H9 (cell line): ENCODE results near the gene LRPAP1. TPM values are rescaled to one million over a fixed set of nuclear protein-coding genes. Genes with fewer than 3 reads are reported as not detected.

Experiments used
- DNase-seq: peaks from one replicate; pipeline ENCODE4 v3.0.0-alpha.2; 2017
- H2AFZ ChIP-seq: one replicate; pipeline ENCODE4 v1.6.1; 2013; ENCODE audit warnings: mild to moderate bottlenecking, low read length, control low read depth, moderate library complexity
- H2AK5ac ChIP-seq: 2 replicates; pipeline ENCODE4 v1.6.1; 2013; ENCODE audit warnings: low read length, control low read depth, mixed read lengths; ENCODE audit not compliant: insufficient read length
- H2BK120ac ChIP-seq: one replicate; pipeline ENCODE4 v1.6.1; 2013; ENCODE audit warnings: low read depth, mild to moderate bottlenecking, low read length, control low read depth, inconsistent platforms; ENCODE audit not compliant: poor library complexity, severe bottlenecking
- H2BK12ac ChIP-seq: 2 replicates; pipeline ENCODE4 v1.6.1; 2013; ENCODE audit warnings: low read length, control low read depth, mixed read lengths, low read depth; ENCODE audit not compliant: insufficient read length
- H2BK15ac ChIP-seq: 2 replicates; pipeline ENCODE4 v1.6.1; 2013; ENCODE audit warnings: low read depth, low read length, control low read depth
- H2BK20ac ChIP-seq: one replicate; pipeline ENCODE4 v1.6.1; 2013; ENCODE audit warnings: low read depth, mild to moderate bottlenecking, low read length, control low read depth, inconsistent platforms; ENCODE audit not compliant: poor library complexity, severe bottlenecking
- H2BK5ac ChIP-seq: 2 replicates; pipeline ENCODE4 v1.6.1; 2013; ENCODE audit warnings: low read length, control low read depth, mixed read lengths; ENCODE audit not compliant: insufficient read length
- H3K14ac ChIP-seq: 2 replicates; pipeline ENCODE4 v1.6.1; 2013; ENCODE audit warnings: low read length, control low read depth; ENCODE audit not compliant: insufficient read depth
- H3K18ac ChIP-seq: 2 replicates; pipeline ENCODE4 v1.6.1; 2013; ENCODE audit warnings: low read depth, mild to moderate bottlenecking, mixed read lengths, low read length, control low read depth; ENCODE audit not compliant: insufficient read length
- H3K23ac ChIP-seq: 2 replicates; pipeline ENCODE4 v1.6.1; 2013; ENCODE audit warnings: low read length, control low read depth, mixed read lengths, low read depth; ENCODE audit not compliant: insufficient read length
- H3K23me2 ChIP-seq: 2 replicates; pipeline ENCODE4 v1.6.1; 2013; ENCODE audit warnings: low read depth, mild to moderate bottlenecking, mixed read lengths, low read length, control low read depth; ENCODE audit not compliant: insufficient read length, poor library complexity, severe bottlenecking
- H3K27ac ChIP-seq: 2 replicates; pipeline ENCODE4 v1.5.1; 2013; ENCODE audit warnings: low read length, control low read depth, mixed read lengths, low read depth; ENCODE audit not compliant: insufficient read length
- H3K27me3 ChIP-seq: 2 replicates; pipeline ENCODE4 v1.6.1; 2013; ENCODE audit warnings: low read length, control low read depth, inconsistent platforms; ENCODE audit not compliant: insufficient read depth
- H3K4ac ChIP-seq: 2 replicates; pipeline ENCODE4 v1.6.1; 2013; ENCODE audit warnings: low read depth, mild to moderate bottlenecking, control low read depth, inconsistent platforms, low read length, moderate library complexity
- H3K4me1 ChIP-seq: 2 replicates; pipeline ENCODE4 v1.6.1; 2013; ENCODE audit warnings: low read length, control low read depth, inconsistent platforms; ENCODE audit not compliant: insufficient read depth
- H3K4me2 ChIP-seq: 2 replicates; pipeline ENCODE4 v1.6.1; 2013; ENCODE audit warnings: low read length, control low read depth, mixed read lengths; ENCODE audit not compliant: insufficient read length, insufficient read depth
- H3K56ac ChIP-seq: 2 replicates; pipeline ENCODE4 v1.6.1; 2013; ENCODE audit warnings: low read depth, mild to moderate bottlenecking, mixed read lengths, low read length, control low read depth; ENCODE audit not compliant: insufficient read length
- H3K79me1 ChIP-seq: 2 replicates; pipeline ENCODE4 v1.6.1; 2013; ENCODE audit warnings: low read depth, mild to moderate bottlenecking, moderate library complexity, low read length, control low read depth, inconsistent platforms; ENCODE audit not compliant: insufficient read depth, poor library complexity, severe bottlenecking
- H3K79me2 ChIP-seq: 2 replicates; pipeline ENCODE4 v1.6.1; 2013; ENCODE audit warnings: low read length, control low read depth, inconsistent platforms; ENCODE audit not compliant: insufficient read depth
- H3K9ac ChIP-seq: 2 replicates; pipeline ENCODE4 v1.6.1; 2013; ENCODE audit warnings: low read length, control low read depth, mixed read lengths; ENCODE audit not compliant: insufficient read length; ENCODE audit errors: extremely low read depth
- H3K9me3 ChIP-seq: one replicate; pipeline ENCODE4 v1.6.1; 2013; ENCODE audit warnings: low read depth, low read length, inconsistent platforms; ENCODE audit not compliant: control insufficient read depth
- H3T11ph ChIP-seq: one replicate; pipeline ENCODE4 v1.6.1; 2013; ENCODE audit warnings: mild to moderate bottlenecking, low read length, control low read depth, inconsistent platforms
- H4K20me1 ChIP-seq: one replicate; pipeline ENCODE4 v1.6.1; 2013; ENCODE audit not compliant: control insufficient read depth, insufficient read length, insufficient read depth
- H4K5ac ChIP-seq: 2 replicates; pipeline ENCODE4 v1.6.1; 2013; ENCODE audit warnings: low read depth, mild to moderate bottlenecking, mixed read lengths, low read length, control low read depth; ENCODE audit not compliant: insufficient read length
- H4K8ac ChIP-seq: replicated peaks from 2 replicates; pipeline ENCODE4 v1.6.1; 2013; ENCODE audit warnings: low read length, control low read depth, mixed read lengths, low read depth; ENCODE audit not compliant: insufficient read length
- H4K91ac ChIP-seq: 2 replicates; pipeline ENCODE4 v1.6.1; 2013; ENCODE audit warnings: low read depth, mild to moderate bottlenecking, moderate library complexity, mixed read lengths, low read length, control low read depth; ENCODE audit not compliant: insufficient read length
- H3K27ac Mint-ChIP-seq, 3 experiments: 2 replicates in 2 of 3; 3 replicates in 1 of 3; pipeline ENCODE4 v1.8.0; 2020 to 2021; ENCODE audit warnings: mixed read lengths in 3 of 3, mild to moderate bottlenecking in 1 of 3, moderate library complexity in 1 of 3
- H3K27me3 Mint-ChIP-seq: 2 replicates; pipeline ENCODE4 v1.8.0; 2021; ENCODE audit warnings: low read depth, mild to moderate bottlenecking, moderate library complexity, mixed read lengths
- H3K36me3 Mint-ChIP-seq, 3 experiments: 2 replicates in 2 of 3; 3 replicates in 1 of 3; pipeline ENCODE4 v1.8.0; 2020 to 2021; ENCODE audit warnings: low read depth in 3 of 3, mixed read lengths in 3 of 3; ENCODE audit not compliant: insufficient read depth in 1 of 3
- H3K4me1 Mint-ChIP-seq, 2 experiments: 2 replicates each; pipeline ENCODE4 v1.8.0; 2020; ENCODE audit warnings: mixed read lengths in 2 of 2
- H3K4me3 Mint-ChIP-seq, 2 experiments: 2 replicates in 1 of 2; 3 replicates in 1 of 2; pipeline ENCODE4 v1.8.0; 2020 to 2021; ENCODE audit warnings: mild to moderate bottlenecking in 2 of 2, mixed read lengths in 2 of 2, moderate library complexity in 1 of 2
- H3K9me3 Mint-ChIP-seq, 2 experiments: 2 replicates in 1 of 2; 3 replicates in 1 of 2; pipeline ENCODE4 v1.8.0; 2020; ENCODE audit warnings: mild to moderate bottlenecking in 2 of 2, mixed read lengths in 2 of 2, moderate library complexity in 1 of 2
- WGBS: extraction: QIAGEN DNeasy Blood & Tissue Kit; methylation state at CpG from one replicate; pipeline ENCODE4 v1.1.7; 2013; ENCODE audit warnings: missing lambda C conversion rate, low lambda C conversion rate, mixed read lengths; ENCODE audit not compliant: insufficient read length; ENCODE audit errors: extremely low coverage; 5-methylcytosine and 5-hydroxymethylcytosine counted together
- total RNA-seq: library from RNA; stranded (reverse); gene quantifications from 2 replicates; pipeline ENCODE4 v1.2.1, GENCODE V29; 2021
- TF ChIP-seq, protein P1 (sequence below): fragments of 200-600 bp; sonication (generic); conservative IDR thresholded peaks from 3 replicates; pipeline ENCODE4 v1.8.0; 2021; ENCODE audit warnings: antibody characterized with exemption, mild to moderate bottlenecking

The LRPAP1 gene
- total RNA-seq, 1 experiment from 2014 or later = 85.9 TPM

DNA sequence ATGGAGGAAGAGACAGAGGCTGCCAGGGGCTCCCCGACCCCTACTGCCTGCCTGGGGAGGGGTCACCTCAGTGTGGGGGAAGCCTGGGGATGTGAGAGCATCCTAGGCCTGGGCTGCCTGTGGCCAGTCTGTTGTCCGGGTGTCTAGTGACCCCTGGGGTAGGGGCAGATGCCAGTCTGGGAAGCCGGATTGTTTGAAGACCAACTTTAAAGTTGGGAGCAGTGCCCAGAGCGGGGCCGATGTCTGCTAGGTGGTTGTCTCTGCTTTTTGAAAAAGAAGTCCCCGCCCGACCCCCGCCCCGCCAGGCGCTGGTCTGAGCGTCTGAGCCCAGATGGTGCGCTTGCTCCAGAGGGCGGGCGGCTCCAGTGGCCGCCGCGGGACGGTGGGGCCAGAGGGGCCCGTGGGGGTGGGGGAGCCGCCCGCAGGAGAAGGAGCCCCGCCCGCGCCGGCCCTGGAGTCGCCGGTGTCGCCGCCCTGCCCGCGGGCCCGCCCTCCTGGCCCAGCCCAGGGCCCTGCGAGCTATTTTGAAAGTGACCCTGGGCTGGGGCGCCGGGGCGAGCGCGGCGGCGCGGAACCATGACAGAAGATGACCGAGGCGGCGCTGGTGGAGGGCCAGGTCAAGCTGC lies 69.3 kb downstream of the LRPAP1 start, which contains the start of gene DOK7:
Gene DOK7, plus strand, starts transcription at position 517 of the 626 bp plus-strand sequence. Its CDS starts 70 bp downstream, at position 587.
- Histone ChIP-seq H2AFZ (no peak within 1 kb of the TSS), H3K4me1 (no peaks in the 10 kb centered on the region), H4K5ac (no peak within 1 kb of the TSS), H2BK12ac (no peak within 1 kb of the TSS), H3K27me3 (peaks cover 2% of the 10 kb centered on the region; the same call in 1 of the 2 replicates), H3K79me1 (no peaks in the 10 kb centered on the region), H2BK120ac (no peak within 1 kb of the TSS), H2BK5ac (no peak within 1 kb of the TSS), H3K23ac (no peak within 1 kb of the TSS), H3K56ac (no peak within 1 kb of the TSS), H2BK15ac (no peak within 1 kb of the TSS), H3K14ac (no peak within 1 kb of the TSS), H3K4me2 (no peak within 1 kb of the TSS), H3K9ac (no peak within 1 kb of the TSS), H3K4ac (no peak within 1 kb of the TSS), H4K20me1 (no peaks in the 10 kb centered on the region), H2BK20ac (no peak within 1 kb of the TSS), H3K23me2 (no peaks in the 10 kb centered on the region), H3T11ph (no peak within 1 kb of the TSS), H3K18ac (no peak within 1 kb of the TSS), H3K9me3 (no peaks in the 10 kb centered on the region), H2AK5ac (no peak within 1 kb of the TSS), H3K79me2 (no peaks in the 10 kb centered on the region), H4K91ac (no peak within 1 kb of the TSS), H3K27ac (no peak within 1 kb of the TSS), H4K8ac (no peak within 1 kb of the TSS)
- Mint-ChIP-seq H3K27me3 (peaks cover 72% of the 10 kb centered on the region), H3K4me1 (peaks cover 9 to 10% of the 10 kb centered on the region in 2 experiments; a peak in 2 of 4 replicates), H3K9me3 (0 out of 5 replicates have a peak, but pooled peaks cover 0 to under 1% of the 10 kb centered on the region in 2 experiments), H3K36me3 (peaks cover 0 to 5% (median 0%) of the 10 kb centered on the region in 3 experiments; a peak in 1 of 7 replicates), H3K27ac (no peak within 1 kb of the TSS), H3K4me3 (peak within 1 kb of the TSS; percentile 50 to 65; a peak in 3 of 5 replicates)
- DNase-seq = no peak
- no CpG with 5 or more reads among the region's 44 CpGs for WGBS
- TF ChIP-seq, protein P1, sequence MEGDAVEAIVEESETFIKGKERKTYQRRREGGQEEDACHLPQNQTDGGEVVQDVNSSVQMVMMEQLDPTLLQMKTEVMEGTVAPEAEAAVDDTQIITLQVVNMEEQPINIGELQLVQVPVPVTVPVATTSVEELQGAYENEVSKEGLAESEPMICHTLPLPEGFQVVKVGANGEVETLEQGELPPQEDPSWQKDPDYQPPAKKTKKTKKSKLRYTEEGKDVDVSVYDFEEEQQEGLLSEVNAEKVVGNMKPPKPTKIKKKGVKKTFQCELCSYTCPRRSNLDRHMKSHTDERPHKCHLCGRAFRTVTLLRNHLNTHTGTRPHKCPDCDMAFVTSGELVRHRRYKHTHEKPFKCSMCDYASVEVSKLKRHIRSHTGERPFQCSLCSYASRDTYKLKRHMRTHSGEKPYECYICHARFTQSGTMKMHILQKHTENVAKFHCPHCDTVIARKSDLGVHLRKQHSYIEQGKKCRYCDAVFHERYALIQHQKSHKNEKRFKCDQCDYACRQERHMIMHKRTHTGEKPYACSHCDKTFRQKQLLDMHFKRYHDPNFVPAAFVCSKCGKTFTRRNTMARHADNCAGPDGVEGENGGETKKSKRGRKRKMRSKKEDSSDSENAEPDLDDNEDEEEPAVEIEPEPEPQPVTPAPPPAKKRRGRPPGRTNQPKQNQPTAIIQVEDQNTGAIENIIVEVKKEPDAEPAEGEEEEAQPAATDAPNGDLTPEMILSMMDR = no peak
